ENCODE results near the gene HHAT. TPM values are rescaled to one million over a fixed set of nuclear protein-coding genes. Genes with fewer than 3 reads are reported as not detected.

Gene HHAT
- polyA plus RNA-seq, 1 donor from 2014 or later: 5.3 TPM

DNA sequence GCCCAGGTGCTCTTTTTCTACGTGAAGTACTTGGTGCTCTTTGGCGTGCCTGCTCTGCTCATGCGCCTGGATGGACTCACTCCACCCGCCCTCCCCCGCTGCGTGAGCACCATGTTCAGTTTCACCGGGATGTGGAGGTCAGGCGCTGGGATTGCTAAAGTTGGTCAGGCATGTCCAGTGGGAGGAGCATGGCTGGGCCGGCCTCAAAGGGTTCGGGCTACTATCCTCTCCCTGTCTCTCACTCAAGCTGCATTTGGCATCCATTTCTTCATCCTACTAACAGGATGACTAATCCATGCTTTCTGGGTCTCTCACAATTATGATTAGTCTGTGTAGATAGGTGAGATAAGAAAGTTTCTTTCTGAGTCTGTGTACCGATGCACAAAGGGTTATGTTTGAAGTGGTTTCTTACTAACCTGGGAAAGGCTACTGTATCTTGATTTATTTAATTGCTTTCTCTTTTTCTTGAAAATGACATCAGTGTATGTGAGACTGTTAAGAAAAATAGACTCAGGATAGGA, 135.9 kb downstream of the HHAT start:
- H3K9me3 ChIP-seq (ENCODE audit: low read length): no peaks in the 10 kb centered on the region
- no peak overlapping the region for H3K4me3 ChIP-seq (ENCODE audit: low read length)
- no peak overlapping the region for H3K9ac ChIP-seq (ENCODE audit: low read length)
- no peaks in the 10 kb centered on the region for H4K20me1 ChIP-seq (ENCODE audit: insufficient read depth)
- H3K4me2 ChIP-seq (ENCODE audit: low read length): no peak overlapping the region
- no peaks in the 10 kb centered on the region for H3K36me3 ChIP-seq (ENCODE audit: insufficient read depth, low read length)
- no peaks in the 10 kb centered on the region for H3K27me3 ChIP-seq (ENCODE audit: insufficient read depth, low read depth, low read length)
- TF ChIP-seq POLR2AphosphoS5 (IDR thresholded peaks at IDR 0.05) (no peak), EZH2 (IDR thresholded peaks at IDR 0.05; ENCODE audit: borderline replicate concordance, insufficient read depth, low read length, poor library complexity, severe bottlenecking) (no peak), SMC3 (conservative IDR thresholded peaks at IDR 0.05; ENCODE audit: poor library complexity) (no peak), RAD21 (conservative IDR thresholded peaks at IDR 0.05) (no peak), MXI1 (conservative IDR thresholded peaks at IDR 0.05; ENCODE audit: poor library complexity, severe bottlenecking) (no peak), EP300 (conservative IDR thresholded peaks at IDR 0.05; ENCODE audit: poor library complexity, severe bottlenecking) (no peak), TAF1 (IDR thresholded peaks at IDR 0.05; ENCODE audit: low read depth) (no peak)
- TF ChIP-seq, protein P1, sequence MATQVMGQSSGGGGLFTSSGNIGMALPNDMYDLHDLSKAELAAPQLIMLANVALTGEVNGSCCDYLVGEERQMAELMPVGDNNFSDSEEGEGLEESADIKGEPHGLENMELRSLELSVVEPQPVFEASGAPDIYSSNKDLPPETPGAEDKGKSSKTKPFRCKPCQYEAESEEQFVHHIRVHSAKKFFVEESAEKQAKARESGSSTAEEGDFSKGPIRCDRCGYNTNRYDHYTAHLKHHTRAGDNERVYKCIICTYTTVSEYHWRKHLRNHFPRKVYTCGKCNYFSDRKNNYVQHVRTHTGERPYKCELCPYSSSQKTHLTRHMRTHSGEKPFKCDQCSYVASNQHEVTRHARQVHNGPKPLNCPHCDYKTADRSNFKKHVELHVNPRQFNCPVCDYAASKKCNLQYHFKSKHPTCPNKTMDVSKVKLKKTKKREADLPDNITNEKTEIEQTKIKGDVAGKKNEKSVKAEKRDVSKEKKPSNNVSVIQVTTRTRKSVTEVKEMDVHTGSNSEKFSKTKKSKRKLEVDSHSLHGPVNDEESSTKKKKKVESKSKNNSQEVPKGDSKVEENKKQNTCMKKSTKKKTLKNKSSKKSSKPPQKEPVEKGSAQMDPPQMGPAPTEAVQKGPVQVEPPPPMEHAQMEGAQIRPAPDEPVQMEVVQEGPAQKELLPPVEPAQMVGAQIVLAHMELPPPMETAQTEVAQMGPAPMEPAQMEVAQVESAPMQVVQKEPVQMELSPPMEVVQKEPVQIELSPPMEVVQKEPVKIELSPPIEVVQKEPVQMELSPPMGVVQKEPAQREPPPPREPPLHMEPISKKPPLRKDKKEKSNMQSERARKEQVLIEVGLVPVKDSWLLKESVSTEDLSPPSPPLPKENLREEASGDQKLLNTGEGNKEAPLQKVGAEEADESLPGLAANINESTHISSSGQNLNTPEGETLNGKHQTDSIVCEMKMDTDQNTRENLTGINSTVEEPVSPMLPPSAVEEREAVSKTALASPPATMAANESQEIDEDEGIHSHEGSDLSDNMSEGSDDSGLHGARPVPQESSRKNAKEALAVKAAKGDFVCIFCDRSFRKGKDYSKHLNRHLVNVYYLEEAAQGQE (IDR thresholded peaks at IDR 0.05; ENCODE audit: borderline replicate concordance): no peak
- TF ChIP-seq, protein P2, sequence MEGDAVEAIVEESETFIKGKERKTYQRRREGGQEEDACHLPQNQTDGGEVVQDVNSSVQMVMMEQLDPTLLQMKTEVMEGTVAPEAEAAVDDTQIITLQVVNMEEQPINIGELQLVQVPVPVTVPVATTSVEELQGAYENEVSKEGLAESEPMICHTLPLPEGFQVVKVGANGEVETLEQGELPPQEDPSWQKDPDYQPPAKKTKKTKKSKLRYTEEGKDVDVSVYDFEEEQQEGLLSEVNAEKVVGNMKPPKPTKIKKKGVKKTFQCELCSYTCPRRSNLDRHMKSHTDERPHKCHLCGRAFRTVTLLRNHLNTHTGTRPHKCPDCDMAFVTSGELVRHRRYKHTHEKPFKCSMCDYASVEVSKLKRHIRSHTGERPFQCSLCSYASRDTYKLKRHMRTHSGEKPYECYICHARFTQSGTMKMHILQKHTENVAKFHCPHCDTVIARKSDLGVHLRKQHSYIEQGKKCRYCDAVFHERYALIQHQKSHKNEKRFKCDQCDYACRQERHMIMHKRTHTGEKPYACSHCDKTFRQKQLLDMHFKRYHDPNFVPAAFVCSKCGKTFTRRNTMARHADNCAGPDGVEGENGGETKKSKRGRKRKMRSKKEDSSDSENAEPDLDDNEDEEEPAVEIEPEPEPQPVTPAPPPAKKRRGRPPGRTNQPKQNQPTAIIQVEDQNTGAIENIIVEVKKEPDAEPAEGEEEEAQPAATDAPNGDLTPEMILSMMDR (IDR thresholded peaks at IDR 0.05; ENCODE audit: poor library complexity, severe bottlenecking): no peak
- H3K79me2 ChIP-seq (replicated peaks; ENCODE audit: insufficient read depth, low read length): no peaks in the 10 kb centered on the region
- H3K9me2 ChIP-seq (ENCODE audit: insufficient read depth, low read length): no peaks in the 10 kb centered on the region
- H3F3A ChIP-seq (ENCODE audit: insufficient read depth, low read length, poor library complexity, severe bottlenecking): no peaks in the 10 kb centered on the region
- no peak overlapping the region for H2AFZ ChIP-seq (ENCODE audit: low read depth, low read length)
- no peak overlapping the region for H3K27ac ChIP-seq (ENCODE audit: low read length)

DNA sequence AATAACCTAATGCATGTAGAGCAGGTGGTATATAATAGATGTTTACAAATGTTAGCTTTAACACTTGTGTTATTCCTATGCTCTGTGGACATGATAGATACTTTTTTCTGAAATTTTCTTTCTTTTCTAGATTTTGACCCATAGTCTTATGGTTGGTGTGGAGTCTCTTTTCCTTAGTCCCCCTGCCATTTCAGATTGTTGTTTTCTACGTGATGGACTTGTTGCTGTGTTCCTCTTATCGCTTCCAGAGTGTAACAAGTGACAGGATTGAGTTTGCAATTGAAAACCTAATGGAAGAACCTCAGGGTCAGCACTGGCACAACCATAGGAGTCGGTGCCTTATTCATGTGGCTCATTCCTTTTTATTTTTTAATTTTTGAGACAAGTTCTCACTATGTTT, 136.4 kb downstream of the HHAT start:
- Histone ChIP-seq H2AFZ (ENCODE audit: low read depth, low read length) (no peak overlapping the region), H4K20me1 (ENCODE audit: insufficient read depth) (no peaks in the 10 kb centered on the region), H3K9me3 (ENCODE audit: low read length) (no peaks in the 10 kb centered on the region), H3K4me3 (ENCODE audit: low read length) (no peak overlapping the region), H3K4me2 (ENCODE audit: low read length) (no peak overlapping the region), H3K79me2 (replicated peaks; ENCODE audit: insufficient read depth, low read length) (no peaks in the 10 kb centered on the region), H3K27ac (ENCODE audit: low read length) (no peak overlapping the region), H3K36me3 (ENCODE audit: insufficient read depth, low read length) (no peaks in the 10 kb centered on the region), H3K27me3 (ENCODE audit: insufficient read depth, low read depth, low read length) (no peaks in the 10 kb centered on the region), H3K9ac (ENCODE audit: low read length) (no peak overlapping the region), H3F3A (ENCODE audit: insufficient read depth, low read length, poor library complexity, severe bottlenecking) (no peaks in the 10 kb centered on the region), H3K9me2 (ENCODE audit: insufficient read depth, low read length) (no peaks in the 10 kb centered on the region)
- TF ChIP-seq, protein P1 (IDR thresholded peaks at IDR 0.05; ENCODE audit: borderline replicate concordance): no peak
- no peak for TF ChIP-seq POLR2AphosphoS5 (IDR thresholded peaks at IDR 0.05)
- no peak for TF ChIP-seq MXI1 (conservative IDR thresholded peaks at IDR 0.05; ENCODE audit: poor library complexity, severe bottlenecking)
- TF ChIP-seq EZH2 (IDR thresholded peaks at IDR 0.05; ENCODE audit: borderline replicate concordance, insufficient read depth, low read length, poor library complexity, severe bottlenecking): no peak
- no peak for TF ChIP-seq SMC3 (conservative IDR thresholded peaks at IDR 0.05; ENCODE audit: poor library complexity)
- TF ChIP-seq, protein P2 (IDR thresholded peaks at IDR 0.05; ENCODE audit: poor library complexity, severe bottlenecking): no peak
- TF ChIP-seq EP300 (conservative IDR thresholded peaks at IDR 0.05; ENCODE audit: poor library complexity, severe bottlenecking): no peak
- no peak for TF ChIP-seq TAF1 (IDR thresholded peaks at IDR 0.05; ENCODE audit: low read depth)
- TF ChIP-seq RAD21 (conservative IDR thresholded peaks at IDR 0.05): no peak
